DOHH2 (cell line): ENCODE results near the gene TWIST1.

Experiments
- EZH2phosphoT487 ChIP-seq: fragments of 200-600 bp; sonication (generic); IDR thresholded peaks from 2 replicates; pipeline ENCODE4 v1.6.1; 2017; ENCODE audit warnings: borderline replicate concordance, mild to moderate bottlenecking, antibody characterized with exemption, low read length, moderate library complexity, mixed read lengths
- TF ChIP-seq, protein P1 (sequence below): fragments of 200-600 bp; sonication (generic); IDR thresholded peaks from one replicate; pipeline ENCODE4 v1.5.1; 2014; ENCODE audit warnings: antibody characterized with exemption, mild to moderate bottlenecking, low read depth, low read length; ENCODE audit not compliant: poor library complexity, severe bottlenecking

DNA sequence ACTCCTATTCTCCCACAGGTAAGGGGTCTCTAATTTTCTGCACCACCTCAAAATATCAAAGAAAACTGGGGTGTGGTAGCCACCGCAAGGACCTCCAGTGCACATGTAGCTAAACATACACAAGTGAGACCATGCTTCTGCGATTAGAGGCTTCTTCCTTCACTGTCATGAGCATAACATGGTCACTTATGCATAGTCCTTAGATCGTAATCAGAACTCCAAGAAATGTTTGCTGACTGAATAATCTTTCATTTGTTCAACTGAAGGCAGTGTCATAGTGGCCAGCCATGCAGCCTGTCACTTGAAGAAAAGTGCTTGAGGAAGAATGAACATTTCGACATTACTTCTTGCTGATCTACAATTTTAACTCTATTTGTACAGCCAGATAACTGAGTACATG lies 14.6 kb downstream of the TWIST1 start:
- TF ChIP-seq, protein P1, sequence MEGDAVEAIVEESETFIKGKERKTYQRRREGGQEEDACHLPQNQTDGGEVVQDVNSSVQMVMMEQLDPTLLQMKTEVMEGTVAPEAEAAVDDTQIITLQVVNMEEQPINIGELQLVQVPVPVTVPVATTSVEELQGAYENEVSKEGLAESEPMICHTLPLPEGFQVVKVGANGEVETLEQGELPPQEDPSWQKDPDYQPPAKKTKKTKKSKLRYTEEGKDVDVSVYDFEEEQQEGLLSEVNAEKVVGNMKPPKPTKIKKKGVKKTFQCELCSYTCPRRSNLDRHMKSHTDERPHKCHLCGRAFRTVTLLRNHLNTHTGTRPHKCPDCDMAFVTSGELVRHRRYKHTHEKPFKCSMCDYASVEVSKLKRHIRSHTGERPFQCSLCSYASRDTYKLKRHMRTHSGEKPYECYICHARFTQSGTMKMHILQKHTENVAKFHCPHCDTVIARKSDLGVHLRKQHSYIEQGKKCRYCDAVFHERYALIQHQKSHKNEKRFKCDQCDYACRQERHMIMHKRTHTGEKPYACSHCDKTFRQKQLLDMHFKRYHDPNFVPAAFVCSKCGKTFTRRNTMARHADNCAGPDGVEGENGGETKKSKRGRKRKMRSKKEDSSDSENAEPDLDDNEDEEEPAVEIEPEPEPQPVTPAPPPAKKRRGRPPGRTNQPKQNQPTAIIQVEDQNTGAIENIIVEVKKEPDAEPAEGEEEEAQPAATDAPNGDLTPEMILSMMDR = no peak
- no peak for TF ChIP-seq EZH2phosphoT487
